OCI-LY1 (cell line): Measurements from ENCODE around the gene TRAPPC5.

Experiments used
- H2AFZ ChIP-seq: fragments of 200-600 bp; sonication (generic), shearing (Covaris generic); 2 replicates; pipeline ENCODE4 v1.6.0; 2014; ENCODE audit warnings: antibody characterized with exemption, mild to moderate bottlenecking, low read length
- H3F3A ChIP-seq: fragments of 200-600 bp; sonication (generic), shearing (Covaris generic); 2 replicates; pipeline ENCODE4 v1.6.0; 2014; ENCODE audit warnings: mild to moderate bottlenecking, antibody characterized with exemption, low read length, moderate library complexity; ENCODE audit not compliant: insufficient read depth
- H3K27ac ChIP-seq: fragments of 200-600 bp; sonication (generic); 2 replicates; pipeline ENCODE4 v1.5.1; 2014; ENCODE audit warnings: low read length, mixed run types, mild to moderate bottlenecking, low read depth; ENCODE audit not compliant: poor library complexity, severe bottlenecking
- H3K27me3 ChIP-seq: fragments of 200-600 bp; sonication (generic); 2 replicates; pipeline ENCODE4 v1.6.0; 2014; ENCODE audit warnings: antibody characterized with exemption, mild to moderate bottlenecking, low read length, moderate library complexity; ENCODE audit not compliant: insufficient read depth
- H3K36me3 ChIP-seq: fragments of 200-600 bp; sonication (generic); 2 replicates; pipeline ENCODE4 v1.6.1; 2014; ENCODE audit warnings: mild to moderate bottlenecking, antibody characterized with exemption, low read length, moderate library complexity, mixed read lengths; ENCODE audit not compliant: insufficient read depth
- H3K4me1 ChIP-seq: fragments of 200-600 bp; sonication (generic); 2 replicates; pipeline ENCODE4 v1.5.1; 2014; ENCODE audit warnings: mild to moderate bottlenecking, low read length, moderate library complexity; ENCODE audit not compliant: insufficient read depth, severe bottlenecking
- H3K4me2 ChIP-seq: fragments of 200-600 bp; sonication (generic), shearing (Covaris generic); 2 replicates; pipeline ENCODE4 v1.6.1; 2014; ENCODE audit warnings: low read length
- H3K4me3 ChIP-seq: fragments of 200-600 bp; sonication (generic); 2 replicates; pipeline ENCODE4 v1.5.1; 2014; ENCODE audit warnings: low read length, low read depth, mild to moderate bottlenecking, mixed read lengths; ENCODE audit not compliant: poor library complexity, severe bottlenecking
- H3K79me2 ChIP-seq: fragments of 200-600 bp; shearing (Covaris generic); 2 replicates; pipeline ENCODE4 v1.6.1; 2016; ENCODE audit warnings: mixed run types, low read length, mixed read lengths; ENCODE audit not compliant: insufficient read depth
- H3K9ac ChIP-seq: fragments of 200-600 bp; sonication (generic), shearing (Covaris generic); 2 replicates; pipeline ENCODE4 v1.6.1; 2014; ENCODE audit warnings: mild to moderate bottlenecking, low read length, mixed read lengths
- H3K9me2 ChIP-seq: fragments of 200-600 bp; sonication (generic), shearing (Covaris generic); 2 replicates; pipeline ENCODE4 v1.6.1; 2014; ENCODE audit warnings: low read depth, mild to moderate bottlenecking, low read length, mixed read lengths
- H3K9me3 ChIP-seq: fragments of 200-600 bp; shearing (Covaris generic); 2 replicates; pipeline ENCODE4 v1.6.1; 2014; ENCODE audit warnings: low read length, mixed read lengths
- H4K20me1 ChIP-seq: fragments of 200-600 bp; sonication (generic), shearing (Covaris generic); 2 replicates; pipeline ENCODE4 v1.6.0; 2016; ENCODE audit warnings: mild to moderate bottlenecking, low read length; ENCODE audit not compliant: insufficient read depth
- EZH2 ChIP-seq: fragments of 200-600 bp; sonication (generic), shearing (Covaris generic); IDR thresholded peaks from 2 replicates; pipeline ENCODE4 v1.8.0; 2017; ENCODE audit warnings: borderline replicate concordance, mixed run types, mild to moderate bottlenecking, antibody characterized with exemption, low read length, moderate library complexity, mixed read lengths
- TF ChIP-seq, protein P1 (sequence below): fragments of 200-600 bp; sonication (generic), shearing (Covaris generic); IDR thresholded peaks from 2 replicates; pipeline ENCODE4 v1.5.1; 2017; ENCODE audit warnings: mild to moderate bottlenecking, antibody characterized with exemption, low read length, moderate library complexity, mixed read lengths

Gene TRAPPC5

DNA sequence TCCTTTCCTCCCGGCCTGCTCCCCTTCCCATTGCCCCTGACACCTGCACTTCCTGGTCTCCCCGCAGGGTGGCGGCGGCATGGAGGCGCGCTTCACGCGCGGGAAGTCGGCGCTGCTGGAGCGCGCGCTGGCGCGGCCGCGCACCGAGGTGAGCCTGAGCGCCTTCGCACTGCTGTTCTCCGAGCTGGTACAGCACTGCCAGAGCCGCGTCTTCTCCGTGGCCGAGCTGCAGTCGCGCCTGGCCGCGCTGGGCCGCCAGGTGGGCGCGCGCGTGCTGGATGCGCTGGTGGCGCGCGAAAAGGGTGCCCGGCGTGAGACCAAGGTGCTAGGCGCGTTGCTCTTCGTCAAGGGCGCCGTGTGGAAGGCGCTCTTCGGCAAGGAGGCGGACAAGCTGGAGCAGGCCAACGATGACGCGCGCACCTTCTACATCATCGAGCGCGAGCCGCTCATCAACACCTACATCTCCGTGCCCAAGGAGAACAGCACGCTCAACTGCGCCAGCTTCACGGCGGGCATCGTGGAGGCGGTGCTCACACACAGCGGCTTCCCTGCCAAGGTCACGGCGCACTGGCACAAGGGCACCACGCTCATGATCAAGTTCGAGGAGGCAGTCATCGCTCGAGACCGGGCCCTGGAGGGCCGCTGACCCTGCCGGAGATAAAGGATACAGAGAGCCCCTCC, 1.7 kb downstream of the TRAPPC5 start:
- no peaks in the 10 kb centered on the region for H3K79me2 ChIP-seq
- no peaks in the 10 kb centered on the region for H4K20me1 ChIP-seq
- no peaks in the 10 kb centered on the region for H3K27me3 ChIP-seq
- no peaks in the 10 kb centered on the region for H3K9me3 ChIP-seq
- TF ChIP-seq, protein P1, sequence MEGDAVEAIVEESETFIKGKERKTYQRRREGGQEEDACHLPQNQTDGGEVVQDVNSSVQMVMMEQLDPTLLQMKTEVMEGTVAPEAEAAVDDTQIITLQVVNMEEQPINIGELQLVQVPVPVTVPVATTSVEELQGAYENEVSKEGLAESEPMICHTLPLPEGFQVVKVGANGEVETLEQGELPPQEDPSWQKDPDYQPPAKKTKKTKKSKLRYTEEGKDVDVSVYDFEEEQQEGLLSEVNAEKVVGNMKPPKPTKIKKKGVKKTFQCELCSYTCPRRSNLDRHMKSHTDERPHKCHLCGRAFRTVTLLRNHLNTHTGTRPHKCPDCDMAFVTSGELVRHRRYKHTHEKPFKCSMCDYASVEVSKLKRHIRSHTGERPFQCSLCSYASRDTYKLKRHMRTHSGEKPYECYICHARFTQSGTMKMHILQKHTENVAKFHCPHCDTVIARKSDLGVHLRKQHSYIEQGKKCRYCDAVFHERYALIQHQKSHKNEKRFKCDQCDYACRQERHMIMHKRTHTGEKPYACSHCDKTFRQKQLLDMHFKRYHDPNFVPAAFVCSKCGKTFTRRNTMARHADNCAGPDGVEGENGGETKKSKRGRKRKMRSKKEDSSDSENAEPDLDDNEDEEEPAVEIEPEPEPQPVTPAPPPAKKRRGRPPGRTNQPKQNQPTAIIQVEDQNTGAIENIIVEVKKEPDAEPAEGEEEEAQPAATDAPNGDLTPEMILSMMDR = no peak
- TF ChIP-seq EZH2 = no peak
- H3K9ac ChIP-seq = no peak overlapping the region
- H3K4me1 ChIP-seq = peaks cover 21% of the 10 kb centered on the region
- H3K4me2 ChIP-seq = peak overlapping the region; percentile 93; the same call in 1 of the 2 replicates
- no peaks in the 10 kb centered on the region for H3F3A ChIP-seq
- peaks cover 16% of the 10 kb centered on the region for H3K36me3 ChIP-seq
- no peak overlapping the region for H3K4me3 ChIP-seq
- H2AFZ ChIP-seq = no peak overlapping the region
- no peaks in the 10 kb centered on the region for H3K9me2 ChIP-seq
- no peak overlapping the region for H3K27ac ChIP-seq

GRCh38 chr19:7685546-7686445, 5.2 kb downstream of the TRAPPC5 start:
- no peaks in the 10 kb centered on the region for H3K79me2 ChIP-seq
- H3K9me3 ChIP-seq = no peaks in the 10 kb centered on the region
- TF ChIP-seq, protein P1 = no peak
- TF ChIP-seq EZH2 = no peak
- H3K27me3 ChIP-seq = no peaks in the 10 kb centered on the region
- H4K20me1 ChIP-seq = no peaks in the 10 kb centered on the region
- no peaks in the 10 kb centered on the region for H3K9me2 ChIP-seq
- no peak overlapping the region for H3K4me2 ChIP-seq
- no peaks in the 10 kb centered on the region for H3F3A ChIP-seq
- no peak overlapping the region for H3K9ac ChIP-seq
- no peak overlapping the region for H2AFZ ChIP-seq
- no peak overlapping the region for H3K27ac ChIP-seq
- no peak overlapping the region for H3K4me3 ChIP-seq
- H3K4me1 ChIP-seq = peaks cover 5% of the 10 kb centered on the region
- peaks cover 16% of the 10 kb centered on the region for H3K36me3 ChIP-seq

GRCh38 chr19:7687177-7687576, 6.5 kb downstream of the TRAPPC5 start:
- Histone ChIP-seq H3K27me3 (no peaks in the 10 kb centered on the region), H3K27ac (no peak overlapping the region), H3K79me2 (no peaks in the 10 kb centered on the region), H3K4me2 (no peak overlapping the region), H3K9me3 (no peaks in the 10 kb centered on the region), H4K20me1 (no peaks in the 10 kb centered on the region), H3F3A (no peaks in the 10 kb centered on the region), H3K4me3 (no peak overlapping the region), H2AFZ (no peak overlapping the region), H3K9me2 (no peaks in the 10 kb centered on the region), H3K36me3 (peaks cover 12% of the 10 kb centered on the region), H3K4me1 (no peaks in the 10 kb centered on the region), H3K9ac (no peak overlapping the region)
- TF ChIP-seq EZH2 = no peak
- TF ChIP-seq, protein P1 = no peak
